Gastroesophageal sphincter (tissue), 4 donors: ENCODE data around the gene FCER2. TPM values are rescaled to one million over a fixed set of nuclear protein-coding genes. Genes with fewer than 3 reads are reported as not detected.

ENCODE experiments used
- ATAC-seq: fragments of 150-250 bp; one replicate; pipeline ENCODE4 v1.9.1; 2016; ENCODE audit warnings: mild to moderate bottlenecking, moderate library complexity
- H3K27ac ChIP-seq, 4 donors: fragments of 200-600 bp; sonication (generic) in 3 of 4; 1 replicate in 3 of 4; 2 replicates in 1 of 4; pipeline ENCODE4 v1.5.1; 2016 to 2019
- H3K27me3 ChIP-seq: fragments of 200-600 bp; sonication (generic); one replicate; pipeline ENCODE4 v1.5.1; 2019
- H3K36me3 ChIP-seq, 2 donors: fragments of 200-600 bp; sonication (generic); one replicate each; pipeline ENCODE4 v1.5.1; 2019; ENCODE audit warnings: control low read depth in 1 of 2
- H3K4me1 ChIP-seq, 3 donors: fragments of 200-600 bp; sonication (generic); 1 replicate in 2 of 3; 2 replicates in 1 of 3; pipeline ENCODE4 v1.5.1; 2016 to 2019; ENCODE audit warnings: control low read depth in 2 of 3
- H3K4me3 ChIP-seq, 2 donors: fragments of 200-600 bp; sonication (generic); one replicate each; pipeline ENCODE4 v1.5.1; 2019; ENCODE audit warnings: mild to moderate bottlenecking in 1 of 2, moderate library complexity in 1 of 2
- H3K9me3 ChIP-seq, 3 donors: fragments of 200-600 bp; sonication (generic); one replicate each; pipeline ENCODE4 v1.5.1; 2017 to 2019; ENCODE audit warnings: control low read depth in 2 of 3
- CTCF ChIP-seq, 4 experiments: fragments of 200-600 bp in 2 of 4; fragments of 450-650 bp in 2 of 4; sonication (generic) in 1 of 4; IDR thresholded peaks; one replicate each; pipeline ENCODE4 v1.5.1; 2017 to 2019; ENCODE audit warnings: antibody characterized with exemption in 4 of 4, mild to moderate bottlenecking in 2 of 4, moderate library complexity in 2 of 4
- EP300 ChIP-seq: sonication (generic); formaldehyde crosslinking; IDR thresholded peaks from one replicate; pipeline ENCODE4 v1.6.1; 2017; ENCODE audit warnings: antibody characterized with exemption, mild to moderate bottlenecking
- POLR2A ChIP-seq, 2 donors: fragments of 450-650 bp; IDR thresholded peaks; one replicate each; pipeline ENCODE4 v1.6.1; 2017; ENCODE audit warnings: antibody characterized with exemption in 2 of 2, mild to moderate bottlenecking in 2 of 2, moderate library complexity in 1 of 2
- POLR2AphosphoS5 ChIP-seq: sonication (generic); formaldehyde crosslinking; IDR thresholded peaks from one replicate; pipeline ENCODE4 v1.6.1; 2017; ENCODE audit warnings: antibody characterized with exemption
- WGBS, 2 donors: methylation state at CpG; one replicate each; pipeline ENCODE4 v1.1.5; 2018; ENCODE audit warnings: low coverage in 1 of 2; 5-methylcytosine and 5-hydroxymethylcytosine counted together
- total RNA-seq, 4 donors: library from RNA; depleted of rRNA; stranded (reverse); fragments of >200 nt; gene quantifications; one replicate each; pipeline ENCODE4 v1.1.0, GENCODE V29; 2016

Gene FCER2
- total RNA-seq, 4 donors from 2014 or later, result 1.2 TPM; not detected in 3

- Histone ChIP-seq H3K27me3 (peaks cover 87% of the 10 kb centered on the region), H3K4me3 (no peak overlapping the region), H3K27ac (no peak overlapping the region), H3K36me3 (no peaks in the 10 kb centered on the region), H3K4me1 (no peaks in the 10 kb centered on the region), H3K9me3 (no peaks in the 10 kb centered on the region)
- TF ChIP-seq POLR2A (IDR thresholded peaks at IDR 0.05), result no peak
- no peak for TF ChIP-seq POLR2AphosphoS5
- TF ChIP-seq EP300, result no peak
- TF ChIP-seq CTCF (IDR thresholded peaks at IDR 0.05), result no peak
- ATAC-seq, result no peak
- 37 to 58% methylated on average over 3 of the region's 4 CpGs for WGBS, 2 donors
Measured at GRCh38 chr19:7694499-7694898, 7.4 kb downstream of the FCER2 start.

GRCh38 chr19:7692417-7693088, 9.4 kb downstream of the FCER2 start:
- peaks cover 74% of the 10 kb centered on the region for H3K27me3 ChIP-seq
- no peak for TF ChIP-seq CTCF (IDR thresholded peaks at IDR 0.05)
- no peak for TF ChIP-seq POLR2A (IDR thresholded peaks at IDR 0.05)
- TF ChIP-seq EP300, result no peak
- no peak for TF ChIP-seq POLR2AphosphoS5
- WGBS, 2 donors, result 72 to 95% methylated on average over 11 to 13 of the region's 13 CpGs
- H3K4me3 ChIP-seq, result no peak overlapping the region
- no peaks in the 10 kb centered on the region for H3K36me3 ChIP-seq
- no peak for ATAC-seq
- H3K9me3 ChIP-seq, result no peaks in the 10 kb centered on the region
- H3K27ac ChIP-seq, result no peak overlapping the region
- H3K4me1 ChIP-seq, result no peaks in the 10 kb centered on the region

GRCh38 chr19:7691497-7691896, 10.4 kb downstream of the FCER2 start:
- no peaks in the 10 kb centered on the region for H3K36me3 ChIP-seq
- H3K4me1 ChIP-seq, result no peaks in the 10 kb centered on the region
- H3K27ac ChIP-seq, result no peak overlapping the region
- no peak for TF ChIP-seq POLR2A (IDR thresholded peaks at IDR 0.05)
- TF ChIP-seq EP300, result no peak
- TF ChIP-seq CTCF (IDR thresholded peaks at IDR 0.05), result no peak
- no peak for TF ChIP-seq POLR2AphosphoS5
- no peak overlapping the region for H3K4me3 ChIP-seq
- H3K27me3 ChIP-seq, result peaks cover 64% of the 10 kb centered on the region
- no peaks in the 10 kb centered on the region for H3K9me3 ChIP-seq
- ATAC-seq, result no peak

GRCh38 chr19:7690779-7691258, 11.1 kb downstream of the FCER2 start:
- Histone ChIP-seq H3K27me3 (peaks cover 57% of the 10 kb centered on the region), H3K4me3 (no peak overlapping the region), H3K36me3 (no peaks in the 10 kb centered on the region), H3K4me1 (no peaks in the 10 kb centered on the region), H3K27ac (no peak overlapping the region), H3K9me3 (no peaks in the 10 kb centered on the region)
- no peak for ATAC-seq
- no peak for TF ChIP-seq POLR2AphosphoS5
- TF ChIP-seq CTCF (IDR thresholded peaks at IDR 0.05), result no peak
- no peak for TF ChIP-seq POLR2A (IDR thresholded peaks at IDR 0.05)
- TF ChIP-seq EP300, result no peak
- 64 to 84% methylated on average over 5 to 7 of the region's 8 CpGs for WGBS, 2 donors

- Histone ChIP-seq H3K27me3 (peaks cover 47% of the 10 kb centered on the region), H3K9me3 (no peaks in the 10 kb centered on the region), H3K4me3 (no peak overlapping the region), H3K36me3 (peaks cover 0 to 13% of the 10 kb centered on the region in 2 donors), H3K27ac (no peak overlapping the region), H3K4me1 (no peaks in the 10 kb centered on the region)
- no peak for ATAC-seq
- TF ChIP-seq EP300, result no peak
- WGBS, 2 donors, result 29 to 83% methylated on average over 1 to 3 of the region's 23 CpGs
Measured at GRCh38 chr19:7689165-7689564, 12.8 kb downstream of the FCER2 start.
